ENCODE measurements around the gene SEMA7A.
"Not testable (repeated sequence)": the region's sequence is repeated elsewhere in the genome, so short reads cannot be mapped to it uniquely, and the experiment has no call there.

SEMA7A gene

DNA sequence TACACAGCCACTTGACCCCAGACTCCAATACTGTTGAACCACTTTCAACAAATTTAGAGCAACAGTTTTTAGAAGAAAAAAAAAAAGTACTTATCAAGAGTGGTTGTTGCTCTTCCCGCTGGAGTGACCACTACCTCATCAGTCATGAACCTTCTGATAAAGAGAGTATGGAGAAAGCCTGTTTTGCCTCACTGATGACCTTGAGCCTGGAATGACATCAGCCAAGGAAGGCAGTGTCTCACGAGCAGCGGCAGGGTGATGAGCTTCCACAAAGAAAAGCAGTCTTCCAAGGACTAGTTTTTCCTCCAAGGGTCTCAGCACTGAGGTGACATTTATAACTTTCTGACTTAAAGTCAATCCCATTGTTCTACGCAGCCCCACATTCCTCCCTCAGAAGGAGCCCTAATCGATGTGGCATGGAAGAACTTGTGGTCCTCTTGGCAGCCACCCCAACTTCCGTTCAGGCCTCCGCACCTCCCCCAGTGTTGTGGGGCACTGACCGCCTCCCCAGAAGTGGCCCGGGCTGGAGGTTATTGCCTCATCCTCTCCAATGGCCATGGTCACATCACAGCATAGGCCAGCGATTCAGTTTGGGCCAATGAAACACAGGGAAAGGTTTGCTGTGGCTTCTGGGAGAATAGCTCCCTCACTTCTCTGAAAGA, 64.5 kb downstream of the SEMA7A start:
- no peak for FAIRE-seq

DNA sequence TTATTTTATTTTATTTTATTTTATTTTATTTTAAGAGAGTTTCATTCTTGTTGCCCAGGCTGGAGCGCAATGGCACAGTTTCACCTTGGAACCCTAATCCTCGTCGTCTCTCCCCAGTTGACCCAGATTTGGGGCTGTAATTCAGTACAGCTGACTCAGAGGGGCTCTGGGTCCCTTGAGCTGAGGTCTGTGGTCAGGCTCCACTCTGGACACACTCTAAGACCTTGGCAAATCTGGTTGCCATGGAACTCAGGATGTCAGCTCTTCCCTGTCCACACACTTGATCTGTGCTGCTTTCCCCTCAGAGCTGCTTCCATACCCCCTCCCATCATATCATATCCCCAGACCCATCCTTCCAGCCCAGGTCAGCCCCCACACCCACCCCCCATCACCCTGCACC, 65.6 kb downstream of the SEMA7A start:
- FAIRE-seq, result no peak

DNA sequence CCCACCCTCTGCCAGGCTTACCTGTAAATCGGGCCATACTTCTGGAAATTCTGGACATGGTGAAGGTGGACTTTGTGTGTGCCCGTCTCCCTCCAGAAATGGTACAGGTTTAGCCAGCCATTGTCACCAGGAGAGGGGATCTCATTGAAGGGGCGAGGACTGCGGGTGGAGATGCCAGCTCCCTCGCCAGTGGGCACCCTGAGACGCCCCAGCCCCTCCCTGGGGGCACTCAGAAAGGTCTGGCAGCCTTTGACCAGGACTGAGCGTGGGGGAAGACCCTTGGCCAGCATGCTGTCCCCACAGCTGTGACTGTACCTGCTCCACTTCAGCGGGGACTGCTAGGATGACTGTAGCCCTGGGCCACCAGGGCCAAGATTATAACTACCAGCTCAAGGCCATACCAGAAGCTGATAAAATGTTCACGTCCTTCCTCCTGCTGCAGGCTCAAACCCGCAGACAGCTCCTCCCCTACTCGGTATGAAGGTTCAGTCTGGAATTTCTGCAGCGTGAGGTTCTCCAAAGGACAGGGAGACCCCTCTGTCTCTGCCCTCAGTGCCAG, 66.4 kb downstream of the SEMA7A start, which contains the start of gene CYP11A1:
Gene CYP11A1, minus strand, starts transcription at position 351 of the 559 bp plus-strand sequence. Its CDS starts 61 bp downstream, at position 290.
- no peak for FAIRE-seq

DNA sequence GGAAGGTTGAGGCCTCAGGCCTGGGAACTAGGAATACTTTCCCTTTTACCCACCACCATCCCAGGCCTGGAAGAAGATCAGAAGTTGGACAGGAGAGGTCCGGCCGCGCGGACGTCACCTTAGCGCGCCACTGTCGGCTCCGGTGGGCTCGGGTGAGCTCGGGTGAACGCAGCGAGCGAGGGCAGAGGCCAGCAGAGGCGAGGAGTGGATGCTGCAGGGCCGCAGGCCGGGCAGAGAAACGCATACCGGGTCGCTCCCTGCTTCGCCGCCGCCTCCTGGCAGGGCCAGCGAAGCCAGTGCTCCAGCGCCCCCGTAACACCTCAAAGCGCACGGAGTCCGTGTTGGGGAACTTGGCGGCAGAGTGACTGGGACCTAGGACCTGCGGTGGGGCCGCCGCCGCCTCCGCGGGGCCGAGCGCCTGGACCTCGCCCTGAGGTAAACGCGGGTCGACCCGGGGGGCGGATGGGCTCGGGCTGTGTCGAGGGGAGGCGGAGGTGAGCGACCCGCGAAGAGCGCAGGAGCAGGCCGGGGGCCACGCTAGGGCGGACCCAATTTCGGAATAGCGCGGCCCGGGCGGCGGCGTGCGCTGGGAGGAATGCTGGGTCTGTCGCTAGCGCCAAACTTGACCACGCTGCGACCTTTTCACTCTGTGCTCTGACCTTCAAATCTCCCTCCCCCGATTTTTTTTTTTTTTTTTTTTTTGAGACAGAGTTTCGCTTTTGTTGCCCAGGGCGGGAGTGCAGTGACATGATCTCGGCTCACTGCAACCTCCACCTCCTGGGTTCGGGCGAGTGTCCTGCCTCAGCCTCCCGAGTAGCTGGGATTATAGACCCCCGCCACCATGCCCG, 67.9 kb downstream of the SEMA7A start:
- FAIRE-seq, result no peak

DNA sequence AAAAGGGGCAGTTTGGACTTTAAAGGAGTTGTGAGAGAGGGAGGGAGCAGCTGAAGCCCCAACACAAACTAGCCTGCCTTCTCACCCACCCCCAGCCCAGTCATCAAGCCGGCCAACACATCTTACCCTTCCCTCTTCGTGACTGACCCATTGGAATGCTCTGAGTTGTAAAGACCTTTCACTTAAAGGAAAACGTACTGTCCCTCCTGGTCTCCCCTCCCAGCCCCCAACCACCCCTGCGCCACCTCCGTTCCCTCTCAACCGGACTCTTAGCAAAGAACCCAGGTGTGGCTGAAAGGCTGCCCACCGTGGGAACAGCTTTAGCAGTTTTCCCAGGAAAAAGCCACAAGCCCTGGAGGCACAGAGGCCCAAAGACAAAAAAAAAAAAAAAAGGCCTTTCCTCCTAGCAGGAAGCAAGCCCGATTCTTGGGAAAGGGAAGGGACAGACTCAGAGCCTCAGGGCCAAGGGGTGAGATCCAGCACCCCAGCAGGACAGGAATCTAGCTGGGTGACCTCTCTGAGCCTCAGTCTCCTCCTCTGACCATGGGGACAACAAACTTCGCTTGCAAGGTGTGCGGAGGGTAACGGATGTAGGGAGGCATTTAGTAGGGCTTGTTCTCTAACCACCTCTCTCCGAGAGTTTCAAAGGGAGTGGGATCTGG, 68.7 kb downstream of the SEMA7A start:
- no peak for FAIRE-seq

DNA sequence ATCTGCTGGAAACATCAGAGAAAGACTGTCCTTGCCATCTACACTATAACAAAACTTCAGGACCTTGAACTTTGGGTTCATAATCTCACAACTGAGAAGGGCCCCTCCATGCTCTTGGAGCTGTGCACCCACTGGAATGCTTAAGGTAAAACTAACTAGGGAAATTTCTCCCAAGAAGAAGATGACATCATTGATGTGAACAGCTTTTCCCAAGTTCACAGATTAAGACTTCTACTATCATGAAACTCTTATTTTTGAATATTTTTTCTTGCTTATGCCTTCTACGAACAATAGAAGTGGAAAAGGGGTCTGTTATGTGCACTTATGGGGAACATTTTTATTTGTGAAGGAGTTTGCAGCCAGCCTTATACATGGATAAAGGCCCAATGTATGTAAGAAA, 71.3 kb downstream of the SEMA7A start:
- FAIRE-seq, result no peak

DNA sequence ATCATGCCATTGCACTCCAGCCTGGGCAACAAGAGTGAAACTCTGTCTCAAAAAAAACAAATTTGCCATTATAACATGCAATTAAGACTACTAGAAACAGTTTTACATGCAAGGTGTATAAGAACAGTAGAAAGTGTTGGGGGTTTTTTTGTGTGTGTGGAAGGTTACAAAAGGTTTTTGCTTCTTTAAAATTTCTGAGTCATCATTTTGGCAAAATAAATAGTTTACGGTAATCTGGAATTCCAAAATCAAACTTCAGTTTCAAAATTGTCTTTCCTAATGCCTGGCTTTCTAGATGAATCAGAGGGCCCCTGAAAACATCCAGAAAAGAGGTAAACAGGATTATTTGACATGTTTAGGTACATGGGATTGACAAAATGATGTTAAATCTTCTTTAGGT, 72.9 kb downstream of the SEMA7A start:
- FAIRE-seq, result not testable (repeated sequence)

DNA sequence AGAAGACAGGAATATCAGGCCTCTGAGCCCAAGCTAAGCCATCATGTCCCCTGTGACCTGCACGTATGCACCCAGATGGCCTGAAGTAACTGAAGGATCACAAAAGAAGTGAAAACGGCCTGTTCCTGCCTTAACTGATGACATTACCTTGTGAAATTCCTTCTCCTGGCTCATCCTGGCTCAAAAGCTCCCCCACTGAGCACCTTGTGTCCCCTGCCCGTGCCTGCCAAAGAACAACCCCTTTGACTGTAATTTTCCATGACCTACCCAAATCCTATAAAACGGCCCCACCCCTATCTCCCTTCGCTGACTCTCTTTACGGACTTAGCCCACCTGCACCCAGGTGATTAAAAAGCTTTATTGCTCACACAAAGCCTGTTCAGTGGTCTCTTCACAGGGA, 74.4 kb downstream of the SEMA7A start:
- not testable (repeated sequence) for FAIRE-seq
